Stomach (tissue), 4 donors: ENCODE measurements around the gene EDN1.

Source experiments
- CTCF ChIP-seq, 7 experiments: fragments of 450-650 bp in 4 of 7; fragments of 200-600 bp in 3 of 7; sonication (generic) in 3 of 7; IDR thresholded peaks; one replicate each; pipeline ENCODE4 v1.5.1; 2016 to 2019; ENCODE audit warnings: antibody characterized with exemption in 7 of 7, control low read depth in 2 of 7, mild to moderate bottlenecking in 1 of 7
- EP300 ChIP-seq: sonication (generic); formaldehyde crosslinking; IDR thresholded peaks from one replicate; pipeline ENCODE4 v1.6.1; 2017; ENCODE audit warnings: antibody characterized with exemption
- POLR2A ChIP-seq, 4 donors: fragments of 450-650 bp; IDR thresholded peaks; one replicate each; pipeline ENCODE4 v1.6.1; 2016; ENCODE audit warnings: antibody characterized with exemption in 4 of 4, control low read depth in 2 of 4, mild to moderate bottlenecking in 1 of 4, moderate library complexity in 1 of 4
- POLR2AphosphoS5 ChIP-seq, 3 donors: sonication (generic); formaldehyde crosslinking; IDR thresholded peaks; one replicate each; pipeline ENCODE4 v1.6.1; 2016; ENCODE audit warnings: antibody characterized with exemption in 3 of 3

DNA sequence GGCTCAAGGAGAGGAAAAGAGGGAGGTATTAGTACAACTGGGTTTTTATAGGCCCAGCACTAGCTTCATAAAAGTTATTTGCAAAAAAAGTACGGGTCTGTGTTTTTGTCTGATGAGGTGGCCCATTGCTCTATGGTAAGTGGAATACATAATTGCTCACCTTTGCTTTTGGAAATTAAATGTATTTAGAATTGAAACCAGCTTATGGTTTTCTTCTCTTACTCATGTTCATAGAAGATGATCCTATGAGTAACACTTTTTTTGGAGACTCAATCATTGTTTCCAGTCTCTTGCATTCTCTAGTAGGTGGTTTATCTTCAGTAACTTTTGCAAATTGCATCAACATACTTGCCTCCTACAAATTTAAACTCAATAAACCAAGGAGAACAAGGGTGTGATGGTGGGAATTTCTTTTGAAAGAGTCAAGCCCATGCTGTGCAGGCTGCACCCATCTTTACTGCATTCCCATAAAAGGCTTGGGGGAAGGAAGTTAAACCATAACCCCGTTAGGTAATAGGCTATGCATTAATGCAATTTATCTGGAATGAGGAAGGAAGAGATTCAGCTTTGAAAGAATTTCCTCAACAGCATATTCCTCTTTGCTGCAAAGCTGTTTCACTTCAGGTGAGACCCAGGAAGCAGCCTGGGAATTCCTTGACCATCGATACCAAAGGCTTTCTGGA lies 48.5 kb upstream of the EDN1 start:
- no peak for TF ChIP-seq CTCF (IDR thresholded peaks at IDR 0.05)
- no peak for TF ChIP-seq POLR2AphosphoS5 (IDR thresholded peaks at IDR 0.05)
- TF ChIP-seq POLR2A (IDR thresholded peaks at IDR 0.05): no peak
- TF ChIP-seq EP300: no peak
